ENCODE data around the gene ACO2. TPM values are rescaled to one million over a fixed set of nuclear protein-coding genes. Genes with fewer than 3 reads are reported as not detected.
A peak's percentile ranks its signal among the peaks of the same experiment; 100 is the strongest.

ACO2 gene
- total RNA-seq, 1 experiment from 2014 or later, result 127 TPM

DNA sequence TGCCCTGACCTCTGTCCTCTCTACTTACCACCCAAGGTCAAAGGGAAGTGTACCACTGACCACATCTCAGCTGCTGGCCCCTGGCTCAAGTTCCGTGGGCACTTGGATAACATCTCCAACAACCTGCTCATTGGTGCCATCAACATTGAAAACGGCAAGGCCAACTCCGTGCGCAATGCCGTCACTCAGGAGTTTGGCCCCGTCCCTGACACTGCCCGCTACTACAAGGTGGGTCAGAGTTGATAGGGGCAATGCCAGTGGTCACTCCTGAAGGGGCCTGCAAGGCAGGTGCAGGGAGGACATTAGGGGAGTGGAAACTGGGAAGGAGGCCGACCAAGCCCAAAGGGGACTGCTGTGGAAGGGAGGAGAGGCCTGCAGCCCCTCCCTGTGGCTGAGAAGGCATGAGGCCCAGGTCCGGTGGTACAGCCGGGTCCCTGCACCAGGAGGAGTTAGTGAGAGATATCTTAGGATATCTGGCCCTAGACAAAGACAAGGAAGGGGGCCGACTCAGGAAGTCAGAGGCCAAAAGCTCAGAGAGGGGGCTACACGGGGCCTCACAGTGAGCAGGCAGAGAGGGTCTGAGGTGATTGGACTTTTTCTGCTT lies 57.4 kb downstream of the ACO2 start:
- H3K36me3 ChIP-seq (ENCODE audit: insufficient read depth, low read length, poor library complexity, severe bottlenecking), result peaks cover 74% of the 10 kb centered on the region
- intact Hi-C loops (cut with micrococcal nuclease; ENCODE audit: unreplicated experiment), result no loop called here
- DNase-seq (ENCODE audit: low spot score), result no peak
- H3K9me3 ChIP-seq (ENCODE audit: low read depth, low read length, poor library complexity, severe bottlenecking), result no peaks in the 10 kb centered on the region
- H3K4me3 ChIP-seq (ENCODE audit: low read depth, low read length, poor library complexity, severe bottlenecking), result no peak overlapping the region
- no TSS peak for BruUV-seq (replicated peaks)
- H3K27ac ChIP-seq (ENCODE audit: low read depth, low read length, poor library complexity, severe bottlenecking), result peak overlapping the region; percentile 67
- TF ChIP-seq, protein P1, sequence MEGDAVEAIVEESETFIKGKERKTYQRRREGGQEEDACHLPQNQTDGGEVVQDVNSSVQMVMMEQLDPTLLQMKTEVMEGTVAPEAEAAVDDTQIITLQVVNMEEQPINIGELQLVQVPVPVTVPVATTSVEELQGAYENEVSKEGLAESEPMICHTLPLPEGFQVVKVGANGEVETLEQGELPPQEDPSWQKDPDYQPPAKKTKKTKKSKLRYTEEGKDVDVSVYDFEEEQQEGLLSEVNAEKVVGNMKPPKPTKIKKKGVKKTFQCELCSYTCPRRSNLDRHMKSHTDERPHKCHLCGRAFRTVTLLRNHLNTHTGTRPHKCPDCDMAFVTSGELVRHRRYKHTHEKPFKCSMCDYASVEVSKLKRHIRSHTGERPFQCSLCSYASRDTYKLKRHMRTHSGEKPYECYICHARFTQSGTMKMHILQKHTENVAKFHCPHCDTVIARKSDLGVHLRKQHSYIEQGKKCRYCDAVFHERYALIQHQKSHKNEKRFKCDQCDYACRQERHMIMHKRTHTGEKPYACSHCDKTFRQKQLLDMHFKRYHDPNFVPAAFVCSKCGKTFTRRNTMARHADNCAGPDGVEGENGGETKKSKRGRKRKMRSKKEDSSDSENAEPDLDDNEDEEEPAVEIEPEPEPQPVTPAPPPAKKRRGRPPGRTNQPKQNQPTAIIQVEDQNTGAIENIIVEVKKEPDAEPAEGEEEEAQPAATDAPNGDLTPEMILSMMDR (conservative IDR thresholded peaks at IDR 0.05; ENCODE audit: low read depth, low read length), result no peak
- TF ChIP-seq EZH2 (IDR thresholded peaks at IDR 0.05; ENCODE audit: borderline replicate concordance, low read depth, low read length, poor library complexity, severe bottlenecking), result no peak
- no peaks in the 10 kb centered on the region for H3K4me1 ChIP-seq (ENCODE audit: insufficient read depth, low read length, poor library complexity, severe bottlenecking)
- no peaks in the 10 kb centered on the region for H3K27me3 ChIP-seq (replicated peaks; ENCODE audit: insufficient read depth, low read depth, low read length, poor library complexity)
- ChIA-PET POLR2A (ENCODE audit: low non-redundant PET) (no interaction called here), CTCF (interaction anchor here (0.8 to 1.2 kb wide), 4 partner anchors 14 to 604 kb away, joined by 3 to 9 read pairs (median 4); no protein-coding TSS in a partner anchor)

DNA sequence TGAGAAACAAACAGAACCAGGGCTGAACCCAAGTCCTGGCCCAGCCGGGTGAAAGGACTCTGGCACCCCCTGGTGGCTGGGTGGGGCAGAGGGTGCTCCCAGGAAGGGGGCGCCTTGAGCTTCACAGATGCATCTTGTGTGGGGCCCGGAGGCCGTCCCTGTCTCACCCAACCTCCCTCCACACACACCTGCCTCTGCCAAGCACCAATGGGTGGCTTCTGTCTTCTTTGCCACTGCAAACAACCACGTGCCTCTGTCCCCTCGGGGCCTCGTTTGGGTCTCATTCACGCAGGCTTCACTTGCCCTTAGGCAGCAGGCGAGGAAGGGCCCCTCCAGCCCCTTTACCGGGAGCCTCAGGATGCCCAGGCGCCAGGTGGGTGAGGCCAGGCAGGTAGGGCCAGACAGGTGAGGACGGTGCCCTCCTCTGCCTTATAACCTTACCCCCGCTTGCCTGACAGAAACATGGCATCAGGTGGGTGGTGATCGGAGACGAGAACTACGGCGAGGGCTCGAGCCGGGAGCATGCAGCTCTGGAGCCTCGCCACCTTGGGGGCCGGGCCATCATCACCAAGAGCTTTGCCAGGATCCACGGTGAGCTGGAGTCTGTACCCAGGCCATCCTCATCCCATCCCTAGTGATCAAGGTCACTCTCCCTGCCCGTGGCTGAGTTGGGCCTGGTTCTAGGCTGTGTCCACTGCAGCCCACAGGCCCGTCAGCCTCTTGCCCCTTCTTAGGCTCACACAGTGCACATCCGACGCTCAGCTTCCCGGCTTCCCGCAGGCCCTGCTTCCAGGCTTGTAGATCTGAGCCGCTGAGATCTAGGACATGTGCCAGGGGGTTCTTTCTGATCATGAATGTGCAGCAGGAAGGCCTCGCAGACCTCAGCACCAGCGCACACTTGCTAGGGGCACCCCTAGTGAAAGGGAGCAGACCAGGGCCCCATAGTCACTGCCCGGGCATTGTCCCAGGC lies 58.2 kb downstream of the ACO2 start:
- intact Hi-C loops (cut with micrococcal nuclease; ENCODE audit: unreplicated experiment), result no loop called here
- BruUV-seq (replicated peaks), result no TSS peak
- POLR2A ChIA-PET (ENCODE audit: low non-redundant PET), result no interaction called here
- Histone ChIP-seq H3K36me3 (ENCODE audit: insufficient read depth, low read length, poor library complexity, severe bottlenecking) (peaks cover 82% of the 10 kb centered on the region), H3K27ac (ENCODE audit: low read depth, low read length, poor library complexity, severe bottlenecking) (peak overlapping the region; percentile 67), H3K4me1 (ENCODE audit: insufficient read depth, low read length, poor library complexity, severe bottlenecking) (no peaks in the 10 kb centered on the region), H3K4me3 (ENCODE audit: low read depth, low read length, poor library complexity, severe bottlenecking) (no peak overlapping the region), H3K27me3 (replicated peaks; ENCODE audit: insufficient read depth, low read depth, low read length, poor library complexity) (no peaks in the 10 kb centered on the region), H3K9me3 (ENCODE audit: low read depth, low read length, poor library complexity, severe bottlenecking) (no peaks in the 10 kb centered on the region)
- CTCF ChIA-PET, result interaction anchor here (0.6 to 1.2 kb wide), 6 partner anchors 13 to 604 kb away, joined by 3 to 9 read pairs (median 4); no protein-coding TSS in a partner anchor
- TF ChIP-seq EZH2 (IDR thresholded peaks at IDR 0.05; ENCODE audit: borderline replicate concordance, low read depth, low read length, poor library complexity, severe bottlenecking), result no peak
- TF ChIP-seq, protein P1 (conservative IDR thresholded peaks at IDR 0.05; ENCODE audit: low read depth, low read length), result peak; percentile 90
- peak; percentile 49 for DNase-seq (ENCODE audit: low spot score)

DNA sequence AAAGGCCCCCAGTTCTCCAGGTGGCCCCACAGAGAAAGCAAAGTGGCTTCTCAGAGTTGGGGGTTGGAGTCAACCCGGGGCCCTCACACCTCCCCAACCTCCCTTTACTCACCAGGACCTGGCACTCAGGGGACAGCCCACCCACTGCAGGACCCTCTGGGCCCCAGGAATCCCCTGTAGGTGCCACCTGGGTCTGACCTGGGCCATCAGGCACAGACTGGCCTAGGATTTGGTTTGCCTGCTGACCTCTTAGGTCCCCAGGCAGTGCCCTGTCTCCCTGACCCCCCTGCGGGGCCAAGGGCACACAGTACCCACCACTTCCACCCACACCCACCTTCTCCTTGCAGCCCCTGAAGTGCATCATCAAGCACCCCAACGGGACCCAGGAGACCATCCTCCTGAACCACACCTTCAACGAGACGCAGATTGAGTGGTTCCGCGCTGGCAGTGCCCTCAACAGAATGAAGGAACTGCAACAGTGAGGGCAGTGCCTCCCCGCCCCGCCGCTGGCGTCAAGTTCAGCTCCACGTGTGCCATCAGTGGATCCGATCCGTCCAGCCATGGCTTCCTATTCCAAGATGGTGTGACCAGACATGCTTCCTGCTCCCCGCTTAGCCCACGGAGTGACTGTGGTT lies 59.3 kb downstream of the ACO2 start:
- no peaks in the 10 kb centered on the region for H3K9me3 ChIP-seq (ENCODE audit: low read depth, low read length, poor library complexity, severe bottlenecking)
- peaks cover 92% of the 10 kb centered on the region for H3K36me3 ChIP-seq (ENCODE audit: insufficient read depth, low read length, poor library complexity, severe bottlenecking)
- no peak overlapping the region for H3K4me3 ChIP-seq (ENCODE audit: low read depth, low read length, poor library complexity, severe bottlenecking)
- CTCF ChIA-PET, result interaction anchor here (0.7 kb wide), 1 partner anchor 478 kb away, joined by 4 read pairs; no protein-coding TSS in a partner anchor
- no peak for TF ChIP-seq EZH2 (IDR thresholded peaks at IDR 0.05; ENCODE audit: borderline replicate concordance, low read depth, low read length, poor library complexity, severe bottlenecking)
- TF ChIP-seq, protein P1 (conservative IDR thresholded peaks at IDR 0.05; ENCODE audit: low read depth, low read length), result no peak
- no peak for DNase-seq (ENCODE audit: low spot score)
- intact Hi-C loops (cut with micrococcal nuclease; ENCODE audit: unreplicated experiment), result no loop called here
- POLR2A ChIA-PET (ENCODE audit: low non-redundant PET), result no interaction called here
- H3K27ac ChIP-seq (ENCODE audit: low read depth, low read length, poor library complexity, severe bottlenecking), result peak overlapping the region; percentile 18
- H3K27me3 ChIP-seq (replicated peaks; ENCODE audit: insufficient read depth, low read depth, low read length, poor library complexity), result no peaks in the 10 kb centered on the region
- H3K4me1 ChIP-seq (ENCODE audit: insufficient read depth, low read length, poor library complexity, severe bottlenecking), result no peaks in the 10 kb centered on the region
- BruUV-seq (replicated peaks), result TSS peak; percentile 72
